DOHH2 (cell line): ENCODE measurements around the gene C2orf66.

ENCODE experiments used
- CTCF ChIP-seq: fragments of 200-600 bp; sonication (generic); IDR thresholded peaks from one replicate; pipeline ENCODE4 v1.5.1; 2014; ENCODE audit warnings: antibody characterized with exemption, mild to moderate bottlenecking, low read depth, low read length; ENCODE audit not compliant: poor library complexity, severe bottlenecking
- EZH2phosphoT487 ChIP-seq: fragments of 200-600 bp; sonication (generic); IDR thresholded peaks from 2 replicates; pipeline ENCODE4 v1.6.1; 2017; ENCODE audit warnings: borderline replicate concordance, mild to moderate bottlenecking, antibody characterized with exemption, low read length, moderate library complexity, mixed read lengths

- TF ChIP-seq CTCF = no peak
- no peak for TF ChIP-seq EZH2phosphoT487
Observed at GRCh38 chr2:196767101-196767500, 42.1 kb downstream of the C2orf66 start.
